Ascending aorta (tissue), 2 donors: ENCODE data around the gene SERINC2. TPM values are rescaled to one million over a fixed set of nuclear protein-coding genes. Genes with fewer than 3 reads are reported as not detected.

Source experiments
- DNase-seq, 2 donors: peaks; one replicate each; pipeline ENCODE4 v3.0.0-alpha.2; 2019; ENCODE audit warnings: low spot score in 2 of 2
- H3K27ac ChIP-seq, 2 donors: fragments of 200-600 bp; sonication (generic); one replicate each; pipeline ENCODE4 v1.5.1; 2016 to 2017; ENCODE audit warnings: mild to moderate bottlenecking in 1 of 2
- H3K27me3 ChIP-seq: fragments of 200-600 bp; sonication (generic); one replicate; pipeline ENCODE4 v1.5.1; 2017
- H3K36me3 ChIP-seq, 2 donors: fragments of 200-600 bp; sonication (generic); one replicate each; pipeline ENCODE4 v1.5.1; 2016
- H3K4me1 ChIP-seq, 2 donors: fragments of 200-600 bp; sonication (generic); one replicate each; pipeline ENCODE4 v1.5.1; 2016 to 2017; ENCODE audit warnings: mild to moderate bottlenecking in 1 of 2
- H3K4me3 ChIP-seq, 2 donors: fragments of 200-600 bp; sonication (generic); one replicate each; pipeline ENCODE4 v1.5.1; 2016 to 2017; ENCODE audit warnings: mild to moderate bottlenecking in 1 of 2
- H3K9me3 ChIP-seq, 2 donors: fragments of 200-600 bp; sonication (generic); one replicate each; pipeline ENCODE4 v1.5.1; 2016
- CTCF ChIP-seq, 3 experiments: fragments of 200-600 bp in 2 of 3; fragments of 450-650 bp in 1 of 3; sonication (generic) in 2 of 3; IDR thresholded peaks; one replicate each; pipeline ENCODE4 v1.5.1; 2016 to 2019; ENCODE audit warnings: antibody characterized with exemption in 3 of 3, mild to moderate bottlenecking in 1 of 3, moderate library complexity in 1 of 3
- intact Hi-C: fragments of 100-400 bp; cut with DNase I; formaldehyde crosslinking; loops from one replicate; pipeline ENCODE4 v1.15.1; 2023
- total RNA-seq: library from RNA; depleted of rRNA; stranded (reverse); fragments of >200 nt; gene quantifications from one replicate; pipeline ENCODE4 v1.1.0, GENCODE V29; 2016

SERINC2 gene
- total RNA-seq, 1 donor from 2014 or later: 10.7 TPM

DNA sequence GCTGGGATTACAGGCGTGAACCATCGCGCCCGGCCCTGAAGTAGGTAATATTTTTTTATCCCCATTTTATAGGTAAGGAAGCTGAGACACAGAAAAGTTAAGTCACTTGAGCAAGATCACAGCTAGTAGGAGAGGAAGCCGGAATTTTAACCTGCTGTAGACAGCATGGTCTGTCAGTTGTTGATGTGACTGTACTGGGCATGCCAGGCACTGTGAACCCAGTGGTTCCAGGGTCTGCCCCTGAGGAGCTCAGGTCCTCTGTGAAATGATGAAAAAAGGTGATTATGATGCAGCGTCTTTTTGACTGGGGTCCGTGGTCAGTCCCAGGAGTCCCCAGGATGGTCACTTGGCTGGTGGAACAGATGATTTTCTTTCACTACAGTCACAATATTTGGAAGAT, 23.4 kb upstream of the SERINC2 start:
- Histone ChIP-seq H3K4me3 (no peak overlapping the region), H3K9me3 (no peaks in the 10 kb centered on the region), H3K36me3 (no peaks in the 10 kb centered on the region), H3K4me1 (peaks cover 0 to 3% of the 10 kb centered on the region in 2 donors), H3K27me3 (no peaks in the 10 kb centered on the region), H3K27ac (no peak overlapping the region)
- intact Hi-C loops: no loop called here
- no peak for TF ChIP-seq CTCF (IDR thresholded peaks at IDR 0.05)
- no peak for DNase-seq

DNA sequence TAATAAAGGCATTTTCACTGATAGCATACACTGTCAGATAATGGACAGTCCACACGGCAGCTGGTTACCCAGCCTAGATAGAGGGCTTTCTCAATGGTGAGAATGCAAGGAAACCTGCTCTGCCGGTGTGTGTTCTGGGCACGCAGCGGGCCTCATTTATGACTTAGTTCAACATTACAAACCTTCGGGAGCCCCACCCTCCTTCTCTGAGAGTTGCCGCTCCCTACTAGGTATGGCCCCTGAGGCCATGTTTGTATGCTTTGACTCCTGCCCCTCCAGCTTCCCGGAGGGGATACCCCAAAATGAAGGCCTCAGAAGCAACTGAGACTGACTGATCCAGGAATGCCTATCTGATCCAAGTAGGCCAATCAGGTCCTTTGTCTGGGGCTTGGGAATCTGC, 22.9 kb upstream of the SERINC2 start:
- Histone ChIP-seq H3K27ac (no peak overlapping the region), H3K9me3 (no peaks in the 10 kb centered on the region), H3K27me3 (no peaks in the 10 kb centered on the region), H3K4me3 (no peak overlapping the region), H3K36me3 (no peaks in the 10 kb centered on the region), H3K4me1 (peaks cover 0 to 3% of the 10 kb centered on the region in 2 donors)
- no peak for TF ChIP-seq CTCF (IDR thresholded peaks at IDR 0.05)
- intact Hi-C loops: no loop called here
- DNase-seq: no peak

- H3K4me1 ChIP-seq: peaks cover 0 to 3% of the 10 kb centered on the region in 2 donors
- no peaks in the 10 kb centered on the region for H3K27me3 ChIP-seq
- H3K4me3 ChIP-seq: no peak overlapping the region
- H3K36me3 ChIP-seq: no peaks in the 10 kb centered on the region
- intact Hi-C loops: no loop called here
- H3K27ac ChIP-seq: no peak overlapping the region
- DNase-seq: no peak
- no peaks in the 10 kb centered on the region for H3K9me3 ChIP-seq
- TF ChIP-seq CTCF (IDR thresholded peaks at IDR 0.05): no peak
These were observed 19.6 kb upstream of the SERINC2 start for GRCh38 chr1:31393463-31393862.

GRCh38 chr1:31394584-31395193, 18.3 kb upstream of the SERINC2 start:
- no peak overlapping the region for H3K27ac ChIP-seq
- peak; percentile 88 to 91 (median 90) for TF ChIP-seq CTCF (IDR thresholded peaks at IDR 0.05)
- peaks cover 0 to 3% of the 10 kb centered on the region in 2 donors for H3K4me1 ChIP-seq
- no peaks in the 10 kb centered on the region for H3K9me3 ChIP-seq
- no peaks in the 10 kb centered on the region for H3K27me3 ChIP-seq
- DNase-seq: peak; percentile 61 to 88
- intact Hi-C loops: loop anchor here (1.0 to 2.0 kb wide), 2 partner anchors 28 to 154 kb away; no protein-coding TSS in a partner anchor
- H3K4me3 ChIP-seq: peak overlapping the region; percentile 40 to 62
- H3K36me3 ChIP-seq: no peaks in the 10 kb centered on the region

DNA sequence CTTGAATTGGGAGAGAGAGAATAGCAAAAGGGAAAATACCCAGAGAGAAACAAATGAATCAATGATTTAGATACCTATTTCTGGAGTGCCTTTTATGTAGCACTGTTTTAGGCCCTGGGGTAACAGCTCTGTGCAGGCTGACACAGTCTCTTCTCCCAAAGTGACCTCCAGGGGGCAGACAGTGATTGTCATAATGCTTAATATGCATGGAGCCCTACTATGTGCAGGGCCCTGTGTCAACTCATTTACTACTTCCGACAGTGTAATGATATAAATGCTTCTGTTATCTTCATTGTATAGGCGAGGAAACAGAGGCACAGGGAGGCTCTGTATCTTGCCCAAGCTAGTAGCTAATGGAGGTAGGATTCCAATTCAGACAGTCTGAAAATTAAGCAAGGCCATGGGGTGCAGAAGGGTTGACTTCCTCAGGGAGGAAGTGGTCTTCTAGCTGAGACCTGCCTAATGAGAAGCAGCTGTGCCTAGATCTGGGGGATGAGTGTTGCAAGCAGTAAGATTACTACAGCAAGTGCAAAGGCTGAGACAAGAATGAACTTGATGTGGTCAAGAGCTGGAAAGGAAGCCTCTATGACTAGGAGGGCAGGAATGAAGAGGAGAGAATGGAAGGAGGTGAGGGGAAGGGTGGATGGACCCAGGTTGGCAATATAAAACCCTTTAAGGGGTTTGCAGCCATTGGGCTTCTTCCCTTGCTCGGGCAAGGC, 16.2 kb upstream of the SERINC2 start:
- Histone ChIP-seq H3K9me3 (no peaks in the 10 kb centered on the region), H3K27ac (no peak overlapping the region)
- intact Hi-C loops: no loop called here

More for the DNA sequence above, 16.2 kb upstream of the SERINC2 start:
- no peak for DNase-seq
- Histone ChIP-seq H3K27me3 (no peaks in the 10 kb centered on the region), H3K4me3 (no peak overlapping the region), H3K4me1 (peaks cover 0 to 3% of the 10 kb centered on the region in 2 donors), H3K36me3 (no peaks in the 10 kb centered on the region)
- TF ChIP-seq CTCF (IDR thresholded peaks at IDR 0.05): no peak
